Neural progenitor cell (in vitro differentiated cells): ENCODE data around the gene USP9X.

Source experiments
- CTCF ChIP-seq: fragments of 200-600 bp; sonication (generic); IDR thresholded peaks from 2 replicates; pipeline ENCODE4 v1.5.1; 2017; ENCODE audit warnings: antibody characterized with exemption, mild to moderate bottlenecking
- EZH2phosphoT487 ChIP-seq: fragments of 200-600 bp; sonication (generic); IDR thresholded peaks from 2 replicates; pipeline ENCODE4 v1.6.1; 2017; ENCODE audit warnings: antibody characterized with exemption

- TF ChIP-seq CTCF = no peak
- TF ChIP-seq EZH2phosphoT487 = no peak
Observed at GRCh38 chrX:41276661-41277506, 191.6 kb downstream of the USP9X start.
